Upper lobe of right lung (tissue), 1 donor: ENCODE results near the gene PRDM16. TPM values are rescaled to one million over a fixed set of nuclear protein-coding genes. Genes with fewer than 3 reads are reported as not detected.

Experiments used
- ATAC-seq: fragments of 200-7000 bp; cut with Tn5 transposase; one replicate; pipeline ENCODE4 v1.9.1; 2020; ENCODE audit warnings: mild to moderate bottlenecking, moderate library complexity
- DNase-seq: peaks from one replicate; pipeline ENCODE4 v3.0.0-alpha.2; 2020
- H3K27ac ChIP-seq: fragments of 200-600 bp; one replicate; pipeline ENCODE4 v1.8.0; 2022
- H3K27me3 ChIP-seq: fragments of 200-600 bp; one replicate; pipeline ENCODE4 v1.8.0; 2022; ENCODE audit warnings: mild to moderate bottlenecking
- H3K36me3 ChIP-seq: fragments of 200-600 bp; one replicate; pipeline ENCODE4 v1.8.0; 2022
- H3K4me1 ChIP-seq: fragments of 200-600 bp; one replicate; pipeline ENCODE4 v1.8.0; 2022
- H3K4me3 ChIP-seq: fragments of 200-600 bp; one replicate; pipeline ENCODE4 v1.8.0; 2022; ENCODE audit warnings: mild to moderate bottlenecking
- H3K9me3 ChIP-seq: fragments of 200-600 bp; one replicate; pipeline ENCODE4 v1.8.0; 2022
- CTCF ChIP-seq: fragments of 200-600 bp; IDR thresholded peaks from one replicate; pipeline ENCODE4 v1.8.0; 2022; ENCODE audit warnings: antibody characterized with exemption
- intact Hi-C: fragments of 100-400 bp; cut with DNase I; formaldehyde crosslinking; loops from one replicate; pipeline ENCODE4 v1.11.0; 2022
- total RNA-seq: library from RNA; stranded (reverse); fragmentation: NEBNext Ultra II Directional; extraction: Animal tissue kit (Norgen Biotek cat#: 25700); gene quantifications from one replicate; pipeline ENCODE4 v1.2.1, GENCODE V29; 2021
- donor health status: DM: no; HTN: yes; CAD: no; lungs with severe emphysema.

Gene PRDM16
- total RNA-seq, 1 donor from 2014 or later: 21.0 TPM

- no peaks in the 10 kb centered on the region for H3K9me3 ChIP-seq
- ATAC-seq (no peak), DNase-seq (no peak)
- H3K27me3 ChIP-seq: no peaks in the 10 kb centered on the region
- H3K4me1 ChIP-seq: peaks cover 3% of the 10 kb centered on the region
- no peak overlapping the region for H3K27ac ChIP-seq
- no peak for TF ChIP-seq CTCF
- no peak overlapping the region for H3K4me3 ChIP-seq
- no peaks in the 10 kb centered on the region for H3K36me3 ChIP-seq
- intact Hi-C loops: no loop called here
These were observed 123.4 kb downstream of the PRDM16 start for GRCh38 chr1:3192361-3192760.

GRCh38 chr1:3192825-3193224, 123.8 kb downstream of the PRDM16 start:
- Histone ChIP-seq H3K27ac (no peak overlapping the region), H3K4me1 (peaks cover 3% of the 10 kb centered on the region), H3K4me3 (no peak overlapping the region), H3K9me3 (no peaks in the 10 kb centered on the region), H3K27me3 (no peaks in the 10 kb centered on the region), H3K36me3 (no peaks in the 10 kb centered on the region)
- no peak for TF ChIP-seq CTCF
- no peak for ATAC-seq
- DNase-seq: no peak
- intact Hi-C loops: no loop called here

DNA sequence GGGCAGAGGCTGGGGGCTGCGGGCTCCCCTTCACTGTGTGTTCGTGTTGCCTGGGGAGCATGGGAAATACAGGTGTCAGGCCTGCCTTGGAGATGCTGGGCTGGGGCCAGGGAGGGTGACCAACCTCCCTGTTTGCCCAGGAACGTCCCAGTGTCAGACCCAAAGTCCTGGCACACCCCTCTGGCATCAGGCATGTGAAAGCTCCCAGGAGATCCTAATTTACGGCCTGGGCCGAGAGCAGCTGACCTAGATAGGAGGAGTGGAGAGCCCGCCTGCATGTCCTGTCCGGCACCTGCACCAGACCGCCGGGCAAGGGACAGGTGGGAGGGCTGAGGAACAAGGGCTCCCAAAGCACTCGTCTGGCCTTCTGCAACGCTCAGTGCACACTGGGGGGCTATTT, 124.8 kb downstream of the PRDM16 start:
- no peak overlapping the region for H3K27ac ChIP-seq
- no peaks in the 10 kb centered on the region for H3K27me3 ChIP-seq
- no peak for DNase-seq
- intact Hi-C loops: no loop called here
- H3K4me3 ChIP-seq: no peak overlapping the region
- H3K36me3 ChIP-seq: no peaks in the 10 kb centered on the region
- no peak for TF ChIP-seq CTCF
- no peak for ATAC-seq
- peaks cover 3% of the 10 kb centered on the region for H3K4me1 ChIP-seq
- H3K9me3 ChIP-seq: no peaks in the 10 kb centered on the region

- no peak for TF ChIP-seq CTCF
- no peak for ATAC-seq
These were observed 125.9 kb downstream of the PRDM16 start for GRCh38 chr1:3194760-3195479.

DNA sequence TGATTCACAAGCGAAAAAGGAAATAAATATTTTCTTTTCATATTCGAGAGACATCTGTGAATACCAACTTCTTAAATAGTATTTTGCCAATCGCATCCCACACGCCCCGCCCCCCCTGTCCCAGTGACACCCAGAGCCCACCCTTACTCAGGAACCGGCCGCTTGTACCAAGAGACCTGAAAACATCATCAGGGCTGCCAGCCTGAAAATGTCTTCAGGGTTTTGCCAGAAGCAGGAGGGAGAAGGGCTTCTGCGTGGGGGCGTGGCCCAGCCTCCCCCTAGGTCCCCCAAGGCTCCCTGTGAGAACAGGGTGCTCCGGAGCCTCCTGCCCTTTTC, 126.4 kb downstream of the PRDM16 start:
- intact Hi-C loops: no loop called here
- Histone ChIP-seq H3K27me3 (no peaks in the 10 kb centered on the region), H3K36me3 (no peaks in the 10 kb centered on the region), H3K9me3 (no peaks in the 10 kb centered on the region), H3K4me3 (no peak overlapping the region), H3K27ac (no peak overlapping the region), H3K4me1 (no peaks in the 10 kb centered on the region)
- DNase-seq (no peak), ATAC-seq (no peak)
- no peak for TF ChIP-seq CTCF

More at GRCh38 chr1:3194760-3195479, 125.9 kb downstream of the PRDM16 start:
- Histone ChIP-seq H3K27me3 (no peaks in the 10 kb centered on the region), H3K27ac (no peak overlapping the region), H3K4me1 (no peaks in the 10 kb centered on the region), H3K36me3 (no peaks in the 10 kb centered on the region), H3K4me3 (no peak overlapping the region), H3K9me3 (no peaks in the 10 kb centered on the region)
- intact Hi-C loops: no loop called here
- no peak for DNase-seq
